Natural killer cell (primary cell): ENCODE data around the gene TGM1. TPM values are rescaled to one million over a fixed set of nuclear protein-coding genes. Genes with fewer than 3 reads are reported as not detected.

Experiments
- ATAC-seq, 3 donors: fragments of 150-1000 bp in 2 of 3; fragments of 200-7000 bp in 1 of 3; cut with Tn5 transposase; 1 replicate in 1 of 3; 2 replicates in 2 of 3; pipeline ENCODE4 v1.10.0; 2021; ENCODE audit warnings: mild to moderate bottlenecking in 2 of 3, moderate library complexity in 2 of 3
- DNase-seq, 2 donors: peaks; one replicate each; pipeline versions ENCODE4 v3.0.0 to v3.0.0-alpha.2; 2013 to 2021; ENCODE audit warnings: mixed read lengths in 1 of 2
- H3K27ac ChIP-seq: one replicate; pipeline ENCODE4 v1.5.1; 2013; ENCODE audit warnings: mild to moderate bottlenecking, low read length
- H3K27me3 ChIP-seq: one replicate; pipeline ENCODE4 v1.6.1; 2013; ENCODE audit warnings: low read length; ENCODE audit not compliant: control insufficient read depth, insufficient read depth
- H3K36me3 ChIP-seq: one replicate; pipeline ENCODE4 v1.6.1; 2013; ENCODE audit warnings: low read length; ENCODE audit not compliant: control insufficient read depth, insufficient read depth
- H3K4me1 ChIP-seq: one replicate; pipeline ENCODE4 v1.6.1; 2013; ENCODE audit warnings: low read length; ENCODE audit not compliant: control insufficient read depth, insufficient read depth
- H3K4me3 ChIP-seq: one replicate; pipeline ENCODE4 v1.5.1; 2013; ENCODE audit warnings: low read length
- H3K9me3 ChIP-seq: one replicate; pipeline ENCODE4 v1.6.1; 2013; ENCODE audit warnings: low read length; ENCODE audit not compliant: control insufficient read depth, insufficient read depth
- H3K27ac Mint-ChIP-seq, 2 donors: one replicate each; pipeline ENCODE4 v1.8.0; 2022; ENCODE audit warnings: mild to moderate bottlenecking in 2 of 2, mixed read lengths in 2 of 2, moderate library complexity in 1 of 2
- H3K27me3 Mint-ChIP-seq, 2 donors: one replicate each; pipeline ENCODE4 v1.8.0; 2022; ENCODE audit warnings: low read depth in 2 of 2, mixed read lengths in 2 of 2
- H3K36me3 Mint-ChIP-seq: one replicate; pipeline ENCODE4 v1.8.0; 2022; ENCODE audit warnings: mixed read lengths
- H3K4me1 Mint-ChIP-seq, 2 donors: one replicate each; pipeline ENCODE4 v1.8.0; 2022; ENCODE audit warnings: mixed read lengths in 2 of 2
- H3K4me3 Mint-ChIP-seq: one replicate; pipeline ENCODE4 v1.8.0; 2022; ENCODE audit warnings: mild to moderate bottlenecking, moderate library complexity, mixed read lengths
- H3K9me3 Mint-ChIP-seq, 2 donors: one replicate each; pipeline ENCODE4 v1.8.0; 2022; ENCODE audit warnings: mixed read lengths in 2 of 2
- CTCF ChIP-seq: fragments of 200-600 bp; IDR thresholded peaks from one replicate; pipeline ENCODE4 v1.8.0; 2022; ENCODE audit warnings: antibody characterized with exemption
- WGBS: methylation state at CpG from one replicate; pipeline ENCODE4 v1.1.7; 2013; ENCODE audit warnings: missing lambda C conversion rate; ENCODE audit not compliant: insufficient coverage; 5-methylcytosine and 5-hydroxymethylcytosine counted together
- intact Hi-C: fragments of 100-400 bp; cut with micrococcal nuclease; formaldehyde crosslinking; loops from one replicate; pipeline ENCODE4 v1.14.2; 2022
- total RNA-seq, 4 donors: library from RNA; stranded (reverse); fragments of 120-200 nt in 1 of 4; gene quantifications; one replicate each; pipeline versions ENCODE4 v1.2.3 to v1.2.4, GENCODE V29; 2013 to 2022

The TGM1 gene
- total RNA-seq, 3 donors from 2014 or later (not counting 1 experiment from before 2014, with no cell fraction given) = 1.7 to 4.9 (median 4.7) TPM

- no peaks in the 10 kb centered on the region for H3K36me3 Mint-ChIP-seq
- Histone ChIP-seq H3K4me3 (no peak overlapping the region), H3K9me3 (no peaks in the 10 kb centered on the region), H3K36me3 (peaks cover 5% of the 10 kb centered on the region), H3K27ac (peak overlapping the region; percentile 37), H3K27me3 (no peaks in the 10 kb centered on the region), H3K4me1 (peaks cover 44% of the 10 kb centered on the region)
- H3K4me1 Mint-ChIP-seq = peaks cover 29 to 32% of the 10 kb centered on the region in 2 donors
- no peaks in the 10 kb centered on the region for H3K9me3 Mint-ChIP-seq
- peak overlapping the region; percentile 91 to 92 for H3K27ac Mint-ChIP-seq
- 58% methylated on average over 3 of the region's 3 CpGs for WGBS
- TF ChIP-seq CTCF = no peak
- DNase-seq (peak in 1 of 2 donors; percentile 75), ATAC-seq (no peak)
- intact Hi-C loops = loop anchor here (5.0 kb wide), 2 partner anchors 42 to 398 kb away; partner anchors contain the start of genes GMPR2 and NEDD8
- no peak overlapping the region for H3K4me3 Mint-ChIP-seq
- no peaks in the 10 kb centered on the region for H3K27me3 Mint-ChIP-seq
These were observed 11.1 kb upstream of the TGM1 start for GRCh38 chr14:24274101-24274543.

GRCh38 chr14:24273422-24273998 is 10.5 kb upstream of the TGM1 start:
- ATAC-seq (no peak), DNase-seq (peak in 1 of 2 donors; percentile 19)
- peak overlapping the region; percentile 37 for H3K27ac ChIP-seq
- Mint-ChIP-seq H3K4me3 (peak overlapping the region; percentile 35), H3K27me3 (no peaks in the 10 kb centered on the region), H3K36me3 (no peaks in the 10 kb centered on the region), H3K4me1 (peaks cover 28% of the 10 kb centered on the region in 2 donors), H3K9me3 (no peaks in the 10 kb centered on the region), H3K27ac (peak overlapping the region; percentile 91 to 92)
- WGBS = 86% methylated on average over 1 of the region's 3 CpGs
- peaks cover 5% of the 10 kb centered on the region for H3K36me3 ChIP-seq
- intact Hi-C loops = loop anchor here (5.0 kb wide), 2 partner anchors 41 to 399 kb away; partner anchors contain the start of genes GMPR2 and NEDD8
- H3K4me1 ChIP-seq = peaks cover 42% of the 10 kb centered on the region
- H3K27me3 ChIP-seq = no peaks in the 10 kb centered on the region
- no peak for TF ChIP-seq CTCF
- no peaks in the 10 kb centered on the region for H3K9me3 ChIP-seq
- H3K4me3 ChIP-seq = no peak overlapping the region

GRCh38 chr14:24272467-24272866 is 9.5 kb upstream of the TGM1 start:
- H3K9me3 ChIP-seq = no peaks in the 10 kb centered on the region
- no peaks in the 10 kb centered on the region for H3K9me3 Mint-ChIP-seq
- peak overlapping the region; percentile 99 for H3K27ac ChIP-seq
- peaks cover 33% of the 10 kb centered on the region for H3K4me1 ChIP-seq
- H3K4me3 ChIP-seq = no peak overlapping the region
- intact Hi-C loops = loop anchor here (5.0 kb wide), 2 partner anchors 40 to 400 kb away; partner anchors contain the start of genes GMPR2 and NEDD8
- ATAC-seq = no peak
- DNase-seq = no peak
- no peaks in the 10 kb centered on the region for H3K27me3 ChIP-seq
- 100% methylated on average over 2 of the region's 2 CpGs for WGBS
- H3K4me3 Mint-ChIP-seq = peak overlapping the region; percentile 94
- H3K36me3 Mint-ChIP-seq = peaks cover under 1% of the 10 kb centered on the region
- peaks cover 25% of the 10 kb centered on the region in 2 donors for H3K4me1 Mint-ChIP-seq
- peak overlapping the region; percentile 91 to 92 for H3K27ac Mint-ChIP-seq
- no peaks in the 10 kb centered on the region for H3K27me3 Mint-ChIP-seq
- TF ChIP-seq CTCF = no peak
- peaks cover 5% of the 10 kb centered on the region for H3K36me3 ChIP-seq
